LNCaP clone FGC (cell line): Measurements from ENCODE around the gene RHCE.
"Not testable (repeated sequence)": the region's sequence is repeated elsewhere in the genome, so short reads cannot be mapped to it uniquely, and the experiment has no call there.

Experiments used
- DNase-seq: peaks from one replicate; pipeline ENCODE4 v3.0.0-alpha.2; 2011; ENCODE audit warnings: low read depth
- H3K4me3 ChIP-seq: 2 replicates; pipeline ENCODE4 v1.5.1; 2011; ENCODE audit warnings: mild to moderate bottlenecking, low read depth, low read length, control low read depth
- TF ChIP-seq, protein P1 (sequence below): IDR thresholded peaks from 2 replicates; pipeline ENCODE4 v1.5.1; 2012; ENCODE audit warnings: mild to moderate bottlenecking; ENCODE audit not compliant: control insufficient read depth, insufficient read depth; ENCODE audit errors: extremely low read depth

The RHCE gene

DNA sequence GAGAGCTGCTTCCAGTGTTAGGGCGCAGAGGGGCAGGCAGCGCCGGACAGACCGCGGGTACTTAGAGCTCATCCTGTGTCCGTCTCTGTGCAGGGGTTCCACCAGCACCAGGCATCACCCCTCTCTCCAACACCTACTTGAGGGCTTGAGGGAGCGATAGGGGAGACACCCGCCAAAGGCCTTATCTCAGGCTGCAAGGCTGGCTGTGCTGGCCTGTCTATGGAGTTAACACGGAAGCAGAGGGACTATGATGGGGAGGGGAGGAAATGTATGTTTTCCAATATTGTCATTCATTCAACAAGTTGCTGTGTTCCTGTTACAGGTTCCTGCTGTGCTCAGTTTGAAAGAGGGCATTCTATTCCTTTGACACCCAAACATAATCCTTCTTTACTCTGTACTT lies at the start of gene RHCE:
Gene RHCE (minus strand): TSS at position 111 of the 400 bp plus-strand sequence. CDS start 39 bp downstream, at position 72.
- not testable (repeated sequence) for H3K4me3 ChIP-seq, DNase-seq

DNA sequence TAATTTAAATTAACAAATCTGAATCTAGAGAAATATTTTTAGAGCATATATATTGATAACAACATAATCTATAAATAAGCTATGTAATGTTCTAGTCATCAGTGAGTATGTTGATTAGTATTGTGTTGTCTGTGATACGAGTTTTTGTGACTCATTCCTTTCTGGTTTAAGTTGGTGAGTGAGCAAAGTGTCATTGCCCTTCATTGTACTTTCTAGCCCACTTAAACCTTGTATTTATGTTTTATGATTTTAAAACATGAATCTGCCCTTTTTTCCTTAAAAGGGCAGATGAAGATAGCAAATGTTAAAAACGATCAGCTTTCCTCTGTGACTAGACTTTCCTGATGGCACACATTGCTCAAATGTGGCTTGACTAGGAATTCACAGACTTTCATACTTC lies 48.6 kb upstream of the RHCE start:
- no peak for DNase-seq

DNA sequence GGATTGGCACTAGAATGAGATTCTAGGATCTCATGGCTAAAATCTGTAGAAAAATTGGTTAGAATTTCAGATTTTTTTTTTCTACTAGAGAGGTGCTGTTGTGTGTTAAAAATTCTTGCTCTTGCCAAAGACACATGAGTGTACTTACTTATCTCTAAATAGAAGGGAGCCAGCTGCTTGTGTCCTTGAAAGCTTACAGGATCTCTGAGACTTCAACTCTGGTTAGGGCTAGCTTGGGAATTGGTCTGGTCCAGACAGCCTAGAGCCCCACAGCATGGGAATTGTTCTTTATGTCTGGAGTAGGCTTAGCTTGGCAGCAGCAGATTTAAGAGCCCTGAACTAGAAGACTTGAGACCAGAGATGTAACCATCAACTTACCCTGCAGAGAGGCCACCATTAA lies 47.4 kb upstream of the RHCE start:
- no peak overlapping the region for H3K4me3 ChIP-seq
- TF ChIP-seq, protein P1, sequence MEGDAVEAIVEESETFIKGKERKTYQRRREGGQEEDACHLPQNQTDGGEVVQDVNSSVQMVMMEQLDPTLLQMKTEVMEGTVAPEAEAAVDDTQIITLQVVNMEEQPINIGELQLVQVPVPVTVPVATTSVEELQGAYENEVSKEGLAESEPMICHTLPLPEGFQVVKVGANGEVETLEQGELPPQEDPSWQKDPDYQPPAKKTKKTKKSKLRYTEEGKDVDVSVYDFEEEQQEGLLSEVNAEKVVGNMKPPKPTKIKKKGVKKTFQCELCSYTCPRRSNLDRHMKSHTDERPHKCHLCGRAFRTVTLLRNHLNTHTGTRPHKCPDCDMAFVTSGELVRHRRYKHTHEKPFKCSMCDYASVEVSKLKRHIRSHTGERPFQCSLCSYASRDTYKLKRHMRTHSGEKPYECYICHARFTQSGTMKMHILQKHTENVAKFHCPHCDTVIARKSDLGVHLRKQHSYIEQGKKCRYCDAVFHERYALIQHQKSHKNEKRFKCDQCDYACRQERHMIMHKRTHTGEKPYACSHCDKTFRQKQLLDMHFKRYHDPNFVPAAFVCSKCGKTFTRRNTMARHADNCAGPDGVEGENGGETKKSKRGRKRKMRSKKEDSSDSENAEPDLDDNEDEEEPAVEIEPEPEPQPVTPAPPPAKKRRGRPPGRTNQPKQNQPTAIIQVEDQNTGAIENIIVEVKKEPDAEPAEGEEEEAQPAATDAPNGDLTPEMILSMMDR = no peak
- DNase-seq = no peak

More for the DNA sequence above, 48.6 kb upstream of the RHCE start:
- TF ChIP-seq, protein P1 = no peak
- no peak overlapping the region for H3K4me3 ChIP-seq

DNA sequence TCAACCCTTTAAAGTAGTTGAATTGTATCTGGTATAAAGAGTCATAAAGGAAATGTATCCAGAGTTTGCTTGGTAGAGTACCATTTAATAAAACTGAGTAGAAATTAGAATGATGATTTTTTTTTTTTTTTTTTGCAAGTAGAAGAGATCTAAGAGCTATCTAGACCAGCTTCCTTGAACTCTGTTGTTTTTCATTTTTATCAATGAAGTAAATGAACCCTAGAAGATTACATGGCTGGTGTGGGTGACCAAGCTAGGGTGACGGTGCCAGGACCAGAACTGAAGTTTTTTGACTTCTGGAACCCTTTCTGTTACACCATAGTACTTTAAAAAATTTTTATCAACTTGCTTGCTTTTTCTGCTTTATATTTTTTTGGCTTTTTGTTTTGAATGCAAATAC lies 47.0 kb upstream of the RHCE start:
- DNase-seq = no peak
- H3K4me3 ChIP-seq = no peak overlapping the region
- TF ChIP-seq, protein P1 = no peak

DNA sequence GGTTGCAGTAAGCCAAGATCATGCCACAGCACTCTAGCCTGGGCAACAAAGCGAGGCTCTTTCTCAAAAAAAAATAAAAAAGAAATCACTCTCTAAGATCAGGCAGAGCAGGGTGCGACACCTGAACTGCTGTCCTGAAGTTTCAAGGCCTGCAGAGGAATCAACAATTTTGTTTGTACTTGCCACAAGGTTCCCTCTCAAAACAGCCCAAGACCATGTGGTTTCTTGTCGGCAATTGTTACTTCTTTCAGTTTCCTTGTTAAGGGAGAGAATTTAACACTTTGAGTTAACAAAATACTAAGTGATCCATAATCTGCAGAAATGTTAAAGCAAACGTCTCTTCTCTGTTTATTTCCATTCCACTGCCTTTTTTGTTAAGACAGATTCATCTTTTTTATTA lies 46.6 kb upstream of the RHCE start:
- no peak overlapping the region for H3K4me3 ChIP-seq
- no peak for DNase-seq
- TF ChIP-seq, protein P1 = no peak

DNA sequence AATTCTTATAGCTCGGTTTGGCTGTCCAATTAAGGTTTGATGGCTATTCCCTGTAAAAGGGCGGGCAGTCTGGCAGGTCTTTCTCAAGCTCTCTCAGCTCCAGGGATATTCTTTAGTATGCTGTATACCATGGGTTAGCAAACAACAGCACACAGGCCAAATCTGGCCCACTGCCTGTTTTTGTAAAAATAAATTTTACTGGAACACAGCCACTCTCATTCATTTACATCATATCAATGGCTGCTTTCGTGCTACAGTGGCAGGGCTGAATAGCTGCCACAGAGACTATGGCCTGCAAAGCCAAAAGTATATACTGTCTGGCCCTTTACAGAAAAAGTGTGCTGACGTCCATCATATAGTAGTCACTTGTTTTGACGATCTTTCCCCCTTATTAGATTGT lies 42.1 kb upstream of the RHCE start:
- H3K4me3 ChIP-seq = no peak overlapping the region
- TF ChIP-seq, protein P1 = no peak
- DNase-seq = peak; percentile 68

DNA sequence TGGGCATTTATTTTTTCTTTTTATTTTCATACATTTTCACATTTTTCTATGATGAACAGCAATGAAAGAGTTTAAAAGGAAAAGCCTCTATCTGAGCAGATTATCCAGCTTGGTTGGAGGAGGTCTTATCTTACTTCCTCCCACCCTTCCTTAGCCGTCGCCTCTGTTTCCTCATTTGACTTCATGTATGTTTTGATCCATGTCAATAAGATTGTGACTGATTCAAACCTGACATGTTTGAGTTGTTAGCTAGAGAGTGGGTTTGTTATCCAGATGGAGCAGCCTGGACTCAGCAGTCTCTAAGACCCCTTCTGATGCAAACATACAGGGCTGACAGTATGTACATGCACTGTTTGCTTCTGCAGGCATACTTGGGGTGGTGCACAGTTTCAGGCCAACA lies 41.2 kb upstream of the RHCE start:
- DNase-seq = no peak
- TF ChIP-seq, protein P1 = no peak
- no peak overlapping the region for H3K4me3 ChIP-seq

DNA sequence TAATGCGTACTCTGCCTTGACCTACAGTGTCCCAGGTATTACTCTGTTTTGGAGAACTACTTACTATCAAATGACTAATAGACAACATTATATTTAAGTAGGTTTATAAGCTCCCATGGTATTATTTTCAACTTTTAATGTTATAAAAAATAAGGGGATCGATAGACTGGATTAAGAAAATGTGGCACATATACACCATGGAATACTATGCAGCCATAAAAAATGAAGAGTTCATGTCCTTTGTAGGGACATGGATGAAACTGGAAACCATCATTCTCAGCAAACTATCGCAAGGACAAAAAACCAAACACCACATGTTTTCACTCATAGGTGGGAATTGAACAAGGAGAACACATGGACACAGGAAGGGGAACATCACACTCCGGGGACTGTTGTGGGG lies 40.2 kb upstream of the RHCE start:
- not testable (repeated sequence) for DNase-seq, H3K4me3 ChIP-seq
